H1 (cell line): ENCODE data around the gene USH1C.

Experiments used
- EZH2 ChIP-seq: fragments of 200-600 bp; sonication (generic); IDR thresholded peaks from 2 replicates; pipeline ENCODE4 v1.7.1; 2012; ENCODE audit warnings: low read depth, mild to moderate bottlenecking, moderate library complexity, low read length, inconsistent platforms; ENCODE audit not compliant: severe bottlenecking
- POLR2A ChIP-seq, 2 experiments: IDR thresholded peaks; 1 replicate in 1 of 2; 2 replicates in 1 of 2; pipeline ENCODE4 v1.6.1; 2011; ENCODE audit warnings: low read depth in 2 of 2, low read length in 2 of 2, mild to moderate bottlenecking in 2 of 2; ENCODE audit errors: control extremely low read depth in 1 of 2
- RFX5 ChIP-seq: IDR thresholded peaks from 2 replicates; pipeline ENCODE4 v1.6.1; 2011; ENCODE audit warnings: low read depth, low read length, improper control_type of control experiment, borderline replicate concordance
- SP2 ChIP-seq: IDR thresholded peaks from 2 replicates; pipeline ENCODE4 v1.6.1; 2012; ENCODE audit warnings: mild to moderate bottlenecking, low read length, inconsistent platforms
- YY1 ChIP-seq: IDR thresholded peaks from 2 replicates; pipeline ENCODE4 v1.6.1; 2011; ENCODE audit warnings: low read depth, mild to moderate bottlenecking, low read length
- TF ChIP-seq, protein P1 (sequence below): IDR thresholded peaks from 2 replicates; pipeline ENCODE4 v1.6.1; 2011; ENCODE audit warnings: low read length, improper control_type of control experiment
- TF ChIP-seq, protein P2 (sequence below), 3 experiments: IDR thresholded peaks; 1 replicate in 2 of 3; 2 replicates in 1 of 3; pipeline versions ENCODE4 v1.5.1 to v1.6.1; 2011; ENCODE audit warnings: low read length in 3 of 3, mild to moderate bottlenecking in 3 of 3, inconsistent platforms in 2 of 3, low read depth in 1 of 3, moderate library complexity in 1 of 3; ENCODE audit not compliant: insufficient read depth in 1 of 3; ENCODE audit errors: control extremely low read depth in 1 of 3

GRCh38 chr11:17508791-17509190 lies 35.4 kb downstream of the USH1C start:
- TF ChIP-seq, protein P1, sequence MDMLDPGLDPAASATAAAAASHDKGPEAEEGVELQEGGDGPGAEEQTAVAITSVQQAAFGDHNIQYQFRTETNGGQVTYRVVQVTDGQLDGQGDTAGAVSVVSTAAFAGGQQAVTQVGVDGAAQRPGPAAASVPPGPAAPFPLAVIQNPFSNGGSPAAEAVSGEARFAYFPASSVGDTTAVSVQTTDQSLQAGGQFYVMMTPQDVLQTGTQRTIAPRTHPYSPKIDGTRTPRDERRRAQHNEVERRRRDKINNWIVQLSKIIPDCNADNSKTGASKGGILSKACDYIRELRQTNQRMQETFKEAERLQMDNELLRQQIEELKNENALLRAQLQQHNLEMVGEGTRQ = no peak
- TF ChIP-seq, protein P2, sequence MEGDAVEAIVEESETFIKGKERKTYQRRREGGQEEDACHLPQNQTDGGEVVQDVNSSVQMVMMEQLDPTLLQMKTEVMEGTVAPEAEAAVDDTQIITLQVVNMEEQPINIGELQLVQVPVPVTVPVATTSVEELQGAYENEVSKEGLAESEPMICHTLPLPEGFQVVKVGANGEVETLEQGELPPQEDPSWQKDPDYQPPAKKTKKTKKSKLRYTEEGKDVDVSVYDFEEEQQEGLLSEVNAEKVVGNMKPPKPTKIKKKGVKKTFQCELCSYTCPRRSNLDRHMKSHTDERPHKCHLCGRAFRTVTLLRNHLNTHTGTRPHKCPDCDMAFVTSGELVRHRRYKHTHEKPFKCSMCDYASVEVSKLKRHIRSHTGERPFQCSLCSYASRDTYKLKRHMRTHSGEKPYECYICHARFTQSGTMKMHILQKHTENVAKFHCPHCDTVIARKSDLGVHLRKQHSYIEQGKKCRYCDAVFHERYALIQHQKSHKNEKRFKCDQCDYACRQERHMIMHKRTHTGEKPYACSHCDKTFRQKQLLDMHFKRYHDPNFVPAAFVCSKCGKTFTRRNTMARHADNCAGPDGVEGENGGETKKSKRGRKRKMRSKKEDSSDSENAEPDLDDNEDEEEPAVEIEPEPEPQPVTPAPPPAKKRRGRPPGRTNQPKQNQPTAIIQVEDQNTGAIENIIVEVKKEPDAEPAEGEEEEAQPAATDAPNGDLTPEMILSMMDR (IDR thresholded peaks at IDR 0.05; ENCODE audit: control extremely low read depth in 1 of 3, insufficient read depth in 1 of 3, low read depth in 1 of 3, low read length in 3 of 3) = no peak
- TF ChIP-seq SP2 (no peak), YY1 (no peak), RFX5 (no peak), EZH2 (no peak), POLR2A (IDR thresholded peaks at IDR 0.05; ENCODE audit: control extremely low read depth in 1 of 2, low read depth in 2 of 2, low read length in 2 of 2) (no peak)
